HG02852 (cell line): ENCODE data around the gene SNX11.

ENCODE experiments used
- ATAC-seq: cut with Tn5 transposase; IDR thresholded peaks from one replicate; pipeline ENCODE4 v1.9.1; 2021; ENCODE audit warnings: mild to moderate bottlenecking, moderate library complexity; ENCODE audit not compliant: unreplicated experiment

The SNX11 gene

GRCh38 chr17:48095611-48096010 lies 12.0 kb upstream of the SNX11 start:
- ATAC-seq: no peak

GRCh38 chr17:48100160-48100559 lies 7.4 kb upstream of the SNX11 start:
- ATAC-seq: no peak

- ATAC-seq: no peak
Measured at GRCh38 chr17:48100591-48101011, 7.0 kb upstream of the SNX11 start.

- ATAC-seq: peak; percentile 88
Measured at GRCh38 chr17:48101012-48101720, 6.4 kb upstream of the SNX11 start, which contains the start of gene CBX1. CBX1 (minus strand) TSS chr17:48101478; CDS start chr17:48077004, 24,474 bp downstream.

- ATAC-seq: no peak
Measured at GRCh38 chr17:48102043-48102750, 5.4 kb upstream of the SNX11 start.

GRCh38 chr17:48102798-48103715 lies 4.5 kb upstream of the SNX11 start:
- no peak for ATAC-seq

- ATAC-seq: no peak
Measured at GRCh38 chr17:48104440-48104839, 3.1 kb upstream of the SNX11 start.

GRCh38 chr17:48106802-48107136 lies 797 bp upstream of the SNX11 start:
- ATAC-seq: no peak

GRCh38 chr17:48110761-48111160 lies 3.2 kb downstream of the SNX11 start:
- no peak for ATAC-seq

- ATAC-seq: no peak
Measured at GRCh38 chr17:48111937-48112241, 4.3 kb downstream of the SNX11 start.

GRCh38 chr17:48113201-48113676 lies 5.7 kb downstream of the SNX11 start:
- no peak for ATAC-seq

- ATAC-seq: no peak
Measured at GRCh38 chr17:48121923-48122664, 14.5 kb downstream of the SNX11 start.

GRCh38 chr17:48122665-48123045 lies 15.1 kb downstream of the SNX11 start:
- no peak for ATAC-seq

GRCh38 chr17:48123111-48123510 lies 15.5 kb downstream of the SNX11 start:
- ATAC-seq: no peak

- ATAC-seq: no peak
Measured at GRCh38 chr17:48123776-48124388, 16.3 kb downstream of the SNX11 start.

GRCh38 chr17:48125829-48126531 lies 18.4 kb downstream of the SNX11 start:
- no peak for ATAC-seq

GRCh38 chr17:48126532-48126850 lies 18.9 kb downstream of the SNX11 start:
- ATAC-seq: no peak

GRCh38 chr17:48127371-48128051 lies 19.9 kb downstream of the SNX11 start:
- ATAC-seq: no peak

- ATAC-seq: no peak
Measured at GRCh38 chr17:48128400-48128799, 20.8 kb downstream of the SNX11 start.
